Erythroblast (primary cell): ENCODE measurements around the gene ZSCAN20.

Experiments
- GATA1 ChIP-seq: IDR thresholded peaks from 2 replicates; pipeline ENCODE4 v1.6.1; 2011; ENCODE audit warnings: low read depth, mild to moderate bottlenecking, control low read depth, low read length, moderate library complexity
- POLR2A ChIP-seq: IDR thresholded peaks from 2 replicates; pipeline ENCODE4 v1.6.1; 2011; ENCODE audit warnings: mild to moderate bottlenecking, low read length

DNA sequence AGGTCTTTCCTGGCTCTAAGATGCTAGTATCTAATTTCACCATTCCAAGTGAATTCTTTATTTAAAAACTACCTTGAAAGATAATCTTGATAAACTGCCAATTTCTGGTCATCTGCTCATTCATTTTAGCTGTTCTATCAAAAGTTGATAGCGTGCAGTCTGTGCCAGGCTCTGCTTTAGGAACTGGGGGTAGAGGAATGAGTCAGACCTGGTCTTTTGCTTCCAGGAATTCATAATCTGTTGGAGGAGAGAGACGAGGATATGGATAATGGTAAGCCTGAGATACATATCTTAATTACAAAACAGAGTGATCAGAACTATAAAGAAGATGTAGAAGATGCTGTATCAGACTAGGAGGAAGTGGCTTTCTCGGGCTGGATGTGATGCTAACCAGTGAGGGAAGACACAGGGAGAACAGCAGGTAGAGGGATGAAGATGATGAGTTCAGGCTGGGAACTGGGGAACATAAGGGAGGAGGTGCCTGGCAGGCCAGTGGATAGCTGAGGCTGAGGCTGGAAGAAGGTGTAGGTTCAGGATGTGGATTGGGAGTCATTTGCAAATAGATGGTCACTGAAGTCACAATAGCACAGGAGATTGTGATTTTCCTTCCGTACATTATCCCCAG, 29.3 kb upstream of the ZSCAN20 start:
- TF ChIP-seq POLR2A (no peak), GATA1 (no peak)
